Activated CD8-positive, alpha-beta T cell treated with anti-CD3 and anti-CD28 coated beads, Interleukin-2, amount 10 ng/mL, durations not matched to agents 7 days and 5 days (primary cell): ENCODE results near the gene SPRED3. TPM values are rescaled to one million over a fixed set of nuclear protein-coding genes. Genes with fewer than 3 reads are reported as not detected.
"Not testable (repeated sequence)": the region's sequence is repeated elsewhere in the genome, so short reads cannot be mapped to it uniquely, and the experiment has no call there.

ENCODE experiments used
- ATAC-seq: fragments of 150-1000 bp; cut with Tn5 transposase; one replicate; pipeline ENCODE4 v1.10.0; 2021; ENCODE audit warnings: moderate library complexity
- CTCF ChIA-PET: fragments of 350-600 bp; sonication (Branson Sonifier 250); formaldehyde crosslinking; loops from one replicate; lab custom pipeline; 2021; ENCODE audit warnings: antibody characterized with exemption; lab: Charles Lee
- POLR2A ChIA-PET: fragments of 350-600 bp; sonication (Branson Sonifier 250); formaldehyde crosslinking; loops from one replicate; lab custom pipeline; 2021; ENCODE audit warnings: antibody characterized with exemption; lab: Charles Lee
- DNase-seq: peaks from one replicate; pipeline ENCODE4 v3.0.0-alpha.2; 2020
- H3K27ac Mint-ChIP-seq: one replicate; pipeline ENCODE4 v1.8.0; 2021; ENCODE audit warnings: mild to moderate bottlenecking, mixed read lengths
- H3K27me3 Mint-ChIP-seq: one replicate; pipeline ENCODE4 v1.8.0; 2021; ENCODE audit warnings: low read depth, mixed read lengths
- H3K36me3 Mint-ChIP-seq: one replicate; pipeline ENCODE4 v1.8.0; 2021; ENCODE audit warnings: low read depth, mixed read lengths
- H3K4me1 Mint-ChIP-seq: one replicate; pipeline ENCODE4 v1.8.0; 2021; ENCODE audit warnings: low read depth, mixed read lengths
- H3K4me3 Mint-ChIP-seq: one replicate; pipeline ENCODE4 v1.8.0; 2021; ENCODE audit warnings: mild to moderate bottlenecking, mixed read lengths
- H3K9me3 Mint-ChIP-seq: one replicate; pipeline ENCODE4 v1.8.0; 2022; ENCODE audit warnings: mixed read lengths; ENCODE audit not compliant: insufficient read depth
- total RNA-seq, 2 experiments: library from RNA; stranded (reverse); gene quantifications; one replicate each; pipeline ENCODE4 v1.2.3, GENCODE V29; 2021

The SPRED3 gene
- total RNA-seq, 2 experiments from 2014 or later, result 0.90 to 1.3 TPM

DNA sequence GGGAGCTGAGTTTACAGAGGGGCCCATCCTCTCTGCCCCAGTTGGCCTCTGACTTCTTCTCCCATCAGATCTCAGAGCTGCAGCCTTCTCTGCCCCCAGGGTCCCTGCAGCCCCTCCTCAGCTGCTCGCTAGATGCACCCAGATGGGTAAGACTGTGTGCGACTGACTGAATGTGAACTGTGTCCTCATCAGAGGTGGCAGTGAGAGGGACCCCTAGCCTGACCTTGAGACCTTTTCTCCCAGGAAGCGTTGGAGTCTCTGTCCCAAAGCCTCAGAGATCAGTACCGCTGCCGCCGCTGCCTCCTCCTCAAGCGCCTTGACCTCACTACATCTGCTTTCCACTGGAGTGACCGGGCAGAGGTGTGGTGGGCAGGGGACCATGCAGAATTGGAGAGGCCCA lies 16.8 kb downstream of the SPRED3 start:
- H3K36me3 Mint-ChIP-seq, result peaks cover 17% of the 10 kb centered on the region
- H3K27ac Mint-ChIP-seq, result no peak overlapping the region
- CTCF ChIA-PET, result interaction anchor here (1.4 kb wide), 1 partner anchor 110 kb away, joined by 3 read pairs; no protein-coding TSS in a partner anchor
- ATAC-seq (no peak), DNase-seq (no peak)
- H3K4me3 Mint-ChIP-seq, result no peak overlapping the region
- H3K4me1 Mint-ChIP-seq, result peaks cover 26% of the 10 kb centered on the region
- H3K9me3 Mint-ChIP-seq, result no peaks in the 10 kb centered on the region
- H3K27me3 Mint-ChIP-seq, result peaks cover 2% of the 10 kb centered on the region
- POLR2A ChIA-PET, result no interaction called here

GRCh38 chr19:38409631-38410133 lies 21.2 kb downstream of the SPRED3 start:
- ATAC-seq (no peak), DNase-seq (no peak)
- Mint-ChIP-seq H3K4me3 (no peak overlapping the region), H3K9me3 (no peaks in the 10 kb centered on the region), H3K27me3 (no peaks in the 10 kb centered on the region), H3K4me1 (peaks cover 6% of the 10 kb centered on the region), H3K27ac (no peak overlapping the region), H3K36me3 (peaks cover 14% of the 10 kb centered on the region)
- CTCF ChIA-PET, result no interaction called here
- POLR2A ChIA-PET, result no interaction called here

GRCh38 chr19:38410407-38410806 lies 21.9 kb downstream of the SPRED3 start:
- H3K36me3 Mint-ChIP-seq, result peaks cover 11% of the 10 kb centered on the region
- H3K4me3 Mint-ChIP-seq, CTCF ChIA-PET, ATAC-seq, H3K9me3 Mint-ChIP-seq, H3K27me3 Mint-ChIP-seq, H3K27ac Mint-ChIP-seq, H3K4me1 Mint-ChIP-seq, POLR2A ChIA-PET, DNase-seq: not testable (repeated sequence)

- Mint-ChIP-seq H3K9me3 (no peaks in the 10 kb centered on the region), H3K36me3 (peaks cover 9% of the 10 kb centered on the region), H3K27me3 (no peaks in the 10 kb centered on the region), H3K4me3 (no peak overlapping the region), H3K27ac (no peak overlapping the region), H3K4me1 (no peaks in the 10 kb centered on the region)
- ChIA-PET POLR2A (interaction anchor here (0.5 kb wide), 1 partner anchor 245 kb away, joined by 3 read pairs; no protein-coding TSS in a partner anchor), CTCF (interaction anchor here (2.0 kb wide), 1 partner anchor 8 kb away, joined by 18 read pairs; the partner anchor contains the start of gene FAM98C)
- ATAC-seq, result no peak
- DNase-seq, result no peak
These were observed 22.7 kb downstream of the SPRED3 start for GRCh38 chr19:38411041-38411712.

DNA sequence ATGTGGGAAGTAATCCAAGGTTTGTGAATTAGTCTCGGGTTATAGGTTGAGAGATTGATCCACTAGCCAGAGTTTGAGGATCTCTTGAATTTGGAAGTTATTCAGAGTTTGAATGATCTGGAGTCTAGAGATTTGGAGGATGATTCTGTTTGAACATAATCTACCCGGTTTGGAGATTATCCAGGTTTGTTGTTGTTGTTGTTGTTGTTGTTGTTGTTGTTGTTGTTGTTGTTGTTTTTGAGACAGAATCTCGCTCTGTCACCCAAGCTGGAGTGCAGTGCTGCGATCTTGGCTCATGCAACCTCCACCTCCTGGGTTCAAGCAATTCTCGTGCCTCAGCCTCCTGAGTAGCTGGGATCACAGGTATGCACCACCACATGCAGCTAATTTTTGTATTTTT lies 23.4 kb downstream of the SPRED3 start:
- H3K36me3 Mint-ChIP-seq, DNase-seq, H3K9me3 Mint-ChIP-seq, ATAC-seq, H3K27ac Mint-ChIP-seq, POLR2A ChIA-PET, H3K4me3 Mint-ChIP-seq, H3K4me1 Mint-ChIP-seq, H3K27me3 Mint-ChIP-seq: not testable (repeated sequence)
- CTCF ChIA-PET, result interaction anchor here (2.0 kb wide), 1 partner anchor 9 kb away, joined by 18 read pairs; the partner anchor contains the start of gene FAM98C

- no peak overlapping the region for H3K27ac Mint-ChIP-seq
- CTCF ChIA-PET, result interaction anchor here (2.0 kb wide), 1 partner anchor 10 kb away, joined by 18 read pairs; the partner anchor contains the start of gene FAM98C
- POLR2A ChIA-PET, result no interaction called here
- DNase-seq, result no peak
- no peak overlapping the region for H3K4me3 Mint-ChIP-seq
- no peak for ATAC-seq
- H3K36me3 Mint-ChIP-seq, result peaks cover 5% of the 10 kb centered on the region
- peaks cover 9% of the 10 kb centered on the region for H3K4me1 Mint-ChIP-seq
- H3K9me3 Mint-ChIP-seq, result no peaks in the 10 kb centered on the region
- H3K27me3 Mint-ChIP-seq, result no peaks in the 10 kb centered on the region
These were observed 24.0 kb downstream of the SPRED3 start for GRCh38 chr19:38412491-38412890.

DNA sequence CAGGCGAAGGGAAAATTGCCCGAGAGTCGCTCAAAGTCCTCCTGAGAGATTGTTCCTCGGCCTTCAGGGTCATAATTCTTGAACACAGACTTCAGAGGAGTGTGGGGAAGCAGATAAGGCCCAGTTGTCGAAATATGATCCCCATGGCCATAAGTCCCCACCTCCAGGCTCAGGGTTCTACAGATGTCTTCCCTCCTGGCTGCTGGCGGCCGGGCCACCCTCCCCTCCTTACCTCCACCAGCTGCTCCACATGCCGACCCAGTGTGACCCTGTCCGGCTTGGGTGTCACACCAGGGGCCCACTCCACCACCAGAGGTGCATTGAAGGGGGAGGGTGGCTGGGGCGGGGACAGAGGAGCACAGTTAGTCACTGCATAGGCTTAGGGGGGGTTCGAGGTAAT lies 24.5 kb downstream of the SPRED3 start:
- Mint-ChIP-seq H3K4me1 (peaks cover 14% of the 10 kb centered on the region), H3K4me3 (no peak overlapping the region), H3K36me3 (peaks cover 5% of the 10 kb centered on the region), H3K27me3 (no peaks in the 10 kb centered on the region), H3K9me3 (no peaks in the 10 kb centered on the region), H3K27ac (no peak overlapping the region)
- POLR2A ChIA-PET, result interaction anchor here (0.7 kb wide), 1 partner anchor 39 kb away, joined by 3 read pairs; the partner anchor contains the start of gene PSMD8
- no peak for ATAC-seq
- DNase-seq, result no peak
- CTCF ChIA-PET, result interaction anchor here (4.5 kb wide), 1 partner anchor 10 kb away, joined by 25 read pairs; the partner anchor contains the start of gene FAM98C

GRCh38 chr19:38413416-38413815 lies 24.9 kb downstream of the SPRED3 start:
- ChIA-PET POLR2A (interaction anchor here (0.7 kb wide), 1 partner anchor 39 kb away, joined by 3 read pairs; the partner anchor contains the start of gene PSMD8), CTCF (interaction anchor here (4.5 kb wide), 1 partner anchor 10 kb away, joined by 25 read pairs; the partner anchor contains the start of gene FAM98C)
- no peak for ATAC-seq
- DNase-seq, result no peak
- Mint-ChIP-seq H3K36me3 (peaks cover 5% of the 10 kb centered on the region), H3K4me3 (no peak overlapping the region), H3K4me1 (peaks cover 18% of the 10 kb centered on the region), H3K9me3 (no peaks in the 10 kb centered on the region), H3K27me3 (no peaks in the 10 kb centered on the region), H3K27ac (no peak overlapping the region)

GRCh38 chr19:38417146-38417543 lies 28.6 kb downstream of the SPRED3 start:
- H3K4me3 Mint-ChIP-seq, result peak overlapping the region; percentile 74
- CTCF ChIA-PET, result interaction anchor here (4.5 kb wide), 1 partner anchor 14 kb away, joined by 25 read pairs; the partner anchor contains the start of gene FAM98C
- POLR2A ChIA-PET, result no interaction called here
- H3K27me3 Mint-ChIP-seq, result peaks cover 4% of the 10 kb centered on the region
- peak overlapping the region; percentile 78 for H3K27ac Mint-ChIP-seq
- no peaks in the 10 kb centered on the region for H3K9me3 Mint-ChIP-seq
- ATAC-seq (no peak), DNase-seq (no peak)
- no peaks in the 10 kb centered on the region for H3K36me3 Mint-ChIP-seq
- peaks cover 22% of the 10 kb centered on the region for H3K4me1 Mint-ChIP-seq

DNA sequence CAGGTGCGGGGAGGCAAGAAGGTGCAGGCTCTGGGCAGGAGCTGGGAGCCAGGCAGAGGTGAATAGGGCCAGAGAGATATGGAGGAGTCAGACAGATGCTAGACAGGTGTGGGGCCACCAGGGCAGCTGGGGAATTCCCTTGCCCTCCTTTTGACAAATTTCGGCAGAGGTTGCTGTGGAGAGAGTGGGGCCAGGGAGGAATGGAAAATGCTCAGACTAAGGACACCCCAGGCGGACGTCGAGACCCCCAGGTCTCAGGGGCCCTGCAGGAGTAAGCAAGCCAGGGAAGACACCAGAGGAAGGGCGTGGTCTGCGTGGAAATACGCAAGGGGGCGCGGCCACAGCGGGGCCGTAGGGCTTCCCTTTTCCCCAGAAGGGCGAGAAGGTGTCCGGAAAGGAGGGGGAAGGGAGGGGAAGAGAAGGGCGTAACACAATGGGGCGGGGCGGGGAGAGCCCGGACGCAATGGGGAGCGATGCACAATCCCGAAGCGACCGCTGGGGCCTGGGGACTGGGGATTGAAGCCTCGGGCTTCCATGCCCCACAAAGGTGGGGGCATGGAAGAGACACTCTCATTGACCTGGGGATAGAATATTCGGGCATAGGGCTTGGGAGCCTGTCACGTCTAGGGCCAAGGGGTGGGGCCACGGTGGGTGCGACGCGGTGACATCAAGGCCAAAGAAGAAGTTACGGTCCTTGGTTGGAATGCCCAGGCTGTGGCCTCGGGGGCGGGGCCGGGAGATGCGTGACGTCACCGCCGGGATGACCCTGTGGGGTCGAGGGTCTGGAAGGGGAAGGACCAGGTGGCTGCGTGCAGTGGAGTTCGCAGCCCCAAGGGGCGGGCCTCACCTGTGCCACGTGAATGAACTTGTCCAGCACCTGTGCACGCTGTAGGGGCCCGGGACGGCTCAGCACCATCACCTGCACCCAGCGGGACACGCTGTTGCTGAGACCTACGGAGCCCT lies 29.3 kb downstream of the SPRED3 start:
- H3K4me1 Mint-ChIP-seq, result peaks cover 22% of the 10 kb centered on the region
- no peaks in the 10 kb centered on the region for H3K36me3 Mint-ChIP-seq
- CTCF ChIA-PET, result interaction anchor here (4.5 kb wide), 1 partner anchor 15 kb away, joined by 25 read pairs; the partner anchor contains the start of gene FAM98C
- peak overlapping the region; percentile 74 for H3K4me3 Mint-ChIP-seq
- peak; percentile 85 for ATAC-seq
- no peaks in the 10 kb centered on the region for H3K9me3 Mint-ChIP-seq
- H3K27me3 Mint-ChIP-seq, result peaks cover 4% of the 10 kb centered on the region
- DNase-seq, result peak; percentile 79
- POLR2A ChIA-PET, result no interaction called here
- peak overlapping the region; percentile 78 for H3K27ac Mint-ChIP-seq

- Mint-ChIP-seq H3K27ac (no peak overlapping the region), H3K36me3 (no peaks in the 10 kb centered on the region), H3K9me3 (no peaks in the 10 kb centered on the region), H3K4me1 (peaks cover 30% of the 10 kb centered on the region), H3K27me3 (peaks cover 4% of the 10 kb centered on the region), H3K4me3 (no peak overlapping the region)
- no peak for DNase-seq
- ChIA-PET CTCF (interaction anchor here (1.6 kb wide), 1 partner anchor 18 kb away, joined by 8 read pairs; the partner anchor contains the start of gene FAM98C), POLR2A (interaction anchor here (2.0 kb wide), 1 partner anchor 18 kb away, joined by 7 read pairs; the partner anchor contains the start of gene FAM98C)
- no peak for ATAC-seq
These were observed 32.4 kb downstream of the SPRED3 start for GRCh38 chr19:38420935-38421334.
